MCF 10A (cell line): ENCODE results near the gene ARHGAP22. TPM values are rescaled to one million over a fixed set of nuclear protein-coding genes. Genes with fewer than 3 reads are reported as not detected.
A peak's percentile ranks its signal among the peaks of the same experiment; 100 is the strongest.

Experiments used
- BruUV-seq: library from RNA; stranded (reverse); fragments of 400-500 nt; replicated peaks from 2 replicates; lab custom pipeline; 2021; lab: Mats Ljungman, UMichigan
- CTCF ChIA-PET: fragments of 300-600 bp; sonication (Branson Sonifier 250); formaldehyde crosslinking; extraction: SDS; loops from one replicate; lab custom pipeline; 2021; ENCODE audit warnings: antibody characterized with exemption, inconsistent platforms; lab: Yijun Ruan, JAX
- POLR2A ChIA-PET: fragments of 300-600, 350-650 bp; sonication (Branson Sonifier 250); formaldehyde crosslinking; extraction: SDS; loops from one replicate; lab custom pipeline; 2020; ENCODE audit warnings: antibody characterized with exemption, inconsistent platforms; lab: Yijun Ruan, JAX
- DNase-seq: peaks from one replicate; pipeline ENCODE4 v3.0.0-alpha.2; 2018; ENCODE audit not compliant: unreplicated experiment
- H3K27ac Mint-ChIP-seq: one replicate; pipeline ENCODE4 v1.8.0; 2022; ENCODE audit warnings: mild to moderate bottlenecking, low read depth, mixed read lengths; ENCODE audit not compliant: unreplicated experiment
- H3K27me3 Mint-ChIP-seq: one replicate; pipeline ENCODE4 v1.8.0; 2022; ENCODE audit warnings: mixed read lengths; ENCODE audit not compliant: insufficient read depth, unreplicated experiment
- H3K36me3 Mint-ChIP-seq: one replicate; pipeline ENCODE4 v1.8.0; 2022; ENCODE audit warnings: mild to moderate bottlenecking, moderate library complexity, mixed read lengths; ENCODE audit not compliant: insufficient read depth, unreplicated experiment
- H3K4me1 Mint-ChIP-seq: one replicate; pipeline ENCODE4 v1.8.0; 2022; ENCODE audit warnings: mixed read lengths; ENCODE audit not compliant: insufficient read depth, unreplicated experiment
- H3K4me3 Mint-ChIP-seq: one replicate; pipeline ENCODE4 v1.8.0; 2022; ENCODE audit warnings: mild to moderate bottlenecking, moderate library complexity, mixed read lengths; ENCODE audit not compliant: unreplicated experiment
- H3K9me3 Mint-ChIP-seq: one replicate; pipeline ENCODE4 v1.8.0; 2022; ENCODE audit warnings: mixed read lengths; ENCODE audit not compliant: unreplicated experiment
- CTCF ChIP-seq: fragments of 200-600 bp; IDR thresholded peaks from one replicate; pipeline ENCODE4 v1.8.0; 2022; ENCODE audit warnings: antibody characterized with exemption, mild to moderate bottlenecking; ENCODE audit not compliant: unreplicated experiment
- intact Hi-C: fragments of 100-400 bp; cut with micrococcal nuclease; formaldehyde crosslinking; loops from 2 replicates; pipeline ENCODE4 v1.14.1; 2022
- total RNA-seq: library from RNA; stranded (reverse); gene quantifications from 2 replicates; pipeline ENCODE4 v1.2.3, GENCODE V29; 2022

The ARHGAP22 gene
- total RNA-seq, 1 experiment from 2014 or later: 6.3 TPM

- CTCF ChIA-PET: interaction anchor here (1.1 to 1.7 kb wide), 2 partner anchors 134 to 188 kb away, joined by 3 to 7 read pairs; no protein-coding TSS in a partner anchor
Observed at GRCh38 chr10:48497780-48498770, 106.8 kb downstream of the ARHGAP22 start.

GRCh38 chr10:48496831-48497779 is 107.8 kb downstream of the ARHGAP22 start:
- peaks cover 26% of the 10 kb centered on the region for H3K4me1 Mint-ChIP-seq
- CTCF ChIA-PET: interaction anchor here (0.7 to 1.7 kb wide), 2 partner anchors 119 to 133 kb away, joined by 3 to 7 read pairs; no protein-coding TSS in a partner anchor
- H3K27ac Mint-ChIP-seq: peak overlapping the region; percentile 12
- no peak for TF ChIP-seq CTCF
- no peaks in the 10 kb centered on the region for H3K27me3 Mint-ChIP-seq
- no peaks in the 10 kb centered on the region for H3K9me3 Mint-ChIP-seq
- no TSS peak for BruUV-seq
- peak; percentile 63 for DNase-seq
- H3K4me3 Mint-ChIP-seq: no peak overlapping the region
- intact Hi-C loops: no loop called here
- POLR2A ChIA-PET: no interaction called here
- H3K36me3 Mint-ChIP-seq: no peaks in the 10 kb centered on the region

More at GRCh38 chr10:48497780-48498770, 106.8 kb downstream of the ARHGAP22 start:
- Mint-ChIP-seq H3K4me3 (no peak overlapping the region), H3K27ac (peak overlapping the region; percentile 12), H3K9me3 (no peaks in the 10 kb centered on the region), H3K27me3 (no peaks in the 10 kb centered on the region), H3K36me3 (no peaks in the 10 kb centered on the region), H3K4me1 (peaks cover 26% of the 10 kb centered on the region)
- TF ChIP-seq CTCF: no peak
- intact Hi-C loops: no loop called here
- no peak for DNase-seq
- BruUV-seq: no TSS peak
- POLR2A ChIA-PET: no interaction called here

- intact Hi-C loops: no loop called here
- Mint-ChIP-seq H3K27me3 (no peaks in the 10 kb centered on the region), H3K36me3 (no peaks in the 10 kb centered on the region), H3K4me1 (peaks cover 26% of the 10 kb centered on the region), H3K27ac (no peak overlapping the region), H3K4me3 (no peak overlapping the region), H3K9me3 (no peaks in the 10 kb centered on the region)
- TF ChIP-seq CTCF: no peak
- ChIA-PET POLR2A (no interaction called here), CTCF (interaction anchor here (0.7 to 1.7 kb wide), 2 partner anchors 119 to 133 kb away, joined by 3 to 7 read pairs; no protein-coding TSS in a partner anchor)
- DNase-seq: no peak
- no TSS peak for BruUV-seq
Observed at GRCh38 chr10:48496105-48496830, 108.6 kb downstream of the ARHGAP22 start.
